Endothelial cell (in vitro differentiated cells): ENCODE data around the gene C16orf87. TPM values are rescaled to one million over a fixed set of nuclear protein-coding genes. Genes with fewer than 3 reads are reported as not detected.

Experiments used
- DNase-seq: peaks from one replicate; pipeline ENCODE4 v3.0.0; 2021; ENCODE audit warnings: low spot score
- H3K27ac Mint-ChIP-seq: one replicate; pipeline ENCODE4 v1.8.0; 2021; ENCODE audit warnings: mixed read lengths, inconsistent platforms; ENCODE audit not compliant: unreplicated experiment
- H3K27me3 Mint-ChIP-seq: one replicate; pipeline ENCODE4 v1.8.0; 2021; ENCODE audit warnings: mild to moderate bottlenecking, moderate library complexity, mixed read lengths, inconsistent platforms; ENCODE audit not compliant: unreplicated experiment
- H3K36me3 Mint-ChIP-seq: one replicate; pipeline ENCODE4 v1.8.0; 2021; ENCODE audit warnings: mild to moderate bottlenecking, low read depth, mixed read lengths, inconsistent platforms; ENCODE audit not compliant: unreplicated experiment
- H3K4me1 Mint-ChIP-seq: one replicate; pipeline ENCODE4 v1.8.0; 2021; ENCODE audit warnings: mild to moderate bottlenecking, mixed read lengths, inconsistent platforms; ENCODE audit not compliant: unreplicated experiment
- H3K4me3 Mint-ChIP-seq: one replicate; pipeline ENCODE4 v1.8.0; 2021; ENCODE audit warnings: mild to moderate bottlenecking, mixed read lengths, inconsistent platforms; ENCODE audit not compliant: unreplicated experiment
- H3K9me3 Mint-ChIP-seq: one replicate; pipeline ENCODE4 v1.8.0; 2021; ENCODE audit warnings: mixed read lengths, inconsistent platforms; ENCODE audit not compliant: unreplicated experiment
- total RNA-seq: library from RNA; stranded (reverse); fragmentation: NEBNext Ultra II Directional; extraction: Animal tissue kit (Norgen Biotek cat#: 25700); gene quantifications from one replicate; pipeline ENCODE4 v1.2.1, GENCODE V29; 2021; ENCODE audit not compliant: unreplicated experiment
- TF ChIP-seq, protein P1 (sequence below): fragments of 200-600 bp; sonication (generic); IDR thresholded peaks from one replicate; pipeline ENCODE4 v1.5.0; 2021; ENCODE audit warnings: antibody characterized with exemption; ENCODE audit not compliant: unreplicated experiment

Gene C16orf87
- total RNA-seq, 1 donor from 2014 or later: 15.3 TPM

DNA sequence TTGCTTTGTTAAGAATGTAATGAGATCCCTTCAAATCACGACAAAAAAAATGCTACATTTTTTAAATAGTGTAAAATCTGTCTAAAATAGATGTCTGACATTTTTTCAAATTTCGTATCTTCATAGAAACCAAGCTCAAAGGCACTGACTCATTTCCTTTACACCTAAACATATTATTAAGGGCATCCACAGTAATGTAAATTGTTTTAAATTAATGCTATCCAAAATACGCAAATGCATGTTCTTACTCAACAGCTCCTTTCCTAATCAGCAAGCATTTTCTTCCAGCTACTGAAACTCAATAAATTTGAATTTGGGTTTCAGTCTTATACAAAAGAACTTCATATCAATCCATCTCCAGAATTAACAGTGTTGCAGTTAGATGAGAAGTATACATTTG is 4.3 kb downstream of the C16orf87 start:
- no peak overlapping the region for H3K27ac Mint-ChIP-seq
- peaks cover 15% of the 10 kb centered on the region for H3K4me1 Mint-ChIP-seq
- H3K36me3 Mint-ChIP-seq: peaks cover 5% of the 10 kb centered on the region
- H3K4me3 Mint-ChIP-seq: no peak overlapping the region
- DNase-seq: no peak
- peaks cover 2% of the 10 kb centered on the region for H3K27me3 Mint-ChIP-seq
- TF ChIP-seq, protein P1, sequence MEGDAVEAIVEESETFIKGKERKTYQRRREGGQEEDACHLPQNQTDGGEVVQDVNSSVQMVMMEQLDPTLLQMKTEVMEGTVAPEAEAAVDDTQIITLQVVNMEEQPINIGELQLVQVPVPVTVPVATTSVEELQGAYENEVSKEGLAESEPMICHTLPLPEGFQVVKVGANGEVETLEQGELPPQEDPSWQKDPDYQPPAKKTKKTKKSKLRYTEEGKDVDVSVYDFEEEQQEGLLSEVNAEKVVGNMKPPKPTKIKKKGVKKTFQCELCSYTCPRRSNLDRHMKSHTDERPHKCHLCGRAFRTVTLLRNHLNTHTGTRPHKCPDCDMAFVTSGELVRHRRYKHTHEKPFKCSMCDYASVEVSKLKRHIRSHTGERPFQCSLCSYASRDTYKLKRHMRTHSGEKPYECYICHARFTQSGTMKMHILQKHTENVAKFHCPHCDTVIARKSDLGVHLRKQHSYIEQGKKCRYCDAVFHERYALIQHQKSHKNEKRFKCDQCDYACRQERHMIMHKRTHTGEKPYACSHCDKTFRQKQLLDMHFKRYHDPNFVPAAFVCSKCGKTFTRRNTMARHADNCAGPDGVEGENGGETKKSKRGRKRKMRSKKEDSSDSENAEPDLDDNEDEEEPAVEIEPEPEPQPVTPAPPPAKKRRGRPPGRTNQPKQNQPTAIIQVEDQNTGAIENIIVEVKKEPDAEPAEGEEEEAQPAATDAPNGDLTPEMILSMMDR: no peak
- no peaks in the 10 kb centered on the region for H3K9me3 Mint-ChIP-seq

DNA sequence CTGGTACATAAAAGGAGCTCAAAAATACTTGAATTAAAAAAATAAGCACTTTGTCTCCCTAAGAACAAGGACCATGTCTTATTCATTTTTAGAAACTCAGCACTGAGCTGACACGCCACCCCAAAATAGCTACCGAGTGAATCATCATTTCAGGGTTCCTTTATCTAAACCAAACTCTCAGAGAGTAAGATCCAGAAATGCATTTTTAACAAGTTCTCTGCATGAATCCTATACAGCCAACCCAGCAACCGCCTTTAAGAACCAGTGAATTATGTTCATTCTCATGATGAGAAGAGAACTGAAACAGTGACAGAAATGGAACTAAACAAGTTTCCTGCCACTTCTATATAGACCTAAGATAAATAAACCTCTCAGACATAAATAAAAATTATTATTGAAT is 8.7 kb downstream of the C16orf87 start:
- no peaks in the 10 kb centered on the region for H3K4me1 Mint-ChIP-seq
- H3K36me3 Mint-ChIP-seq: no peaks in the 10 kb centered on the region
- no peak for DNase-seq
- H3K27ac Mint-ChIP-seq: no peak overlapping the region
- no peaks in the 10 kb centered on the region for H3K9me3 Mint-ChIP-seq
- H3K27me3 Mint-ChIP-seq: no peaks in the 10 kb centered on the region
- H3K4me3 Mint-ChIP-seq: no peak overlapping the region
- TF ChIP-seq, protein P1: no peak

DNA sequence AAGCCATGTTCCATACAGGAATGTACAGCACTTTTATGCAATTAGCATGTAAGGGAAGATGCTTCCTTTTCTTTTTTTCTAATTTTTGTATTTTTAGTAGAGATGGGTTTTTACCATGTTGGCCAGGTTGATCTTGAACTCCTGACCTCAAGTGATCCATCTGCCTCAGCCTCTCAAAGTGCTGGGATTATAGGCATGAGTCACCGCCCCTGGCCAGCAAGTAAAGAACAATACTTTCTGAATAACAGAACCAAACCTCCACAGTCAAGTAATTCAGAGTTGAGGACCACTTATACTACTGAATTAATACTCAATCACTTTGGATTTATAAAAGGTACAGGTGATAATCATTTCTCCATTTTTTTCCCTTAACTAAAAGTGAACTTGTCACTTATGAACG is 13.0 kb downstream of the C16orf87 start:
- no peak for DNase-seq
- no peaks in the 10 kb centered on the region for H3K36me3 Mint-ChIP-seq
- no peak overlapping the region for H3K27ac Mint-ChIP-seq
- H3K9me3 Mint-ChIP-seq: no peaks in the 10 kb centered on the region
- TF ChIP-seq, protein P1: no peak
- peaks cover 3% of the 10 kb centered on the region for H3K27me3 Mint-ChIP-seq
- no peak overlapping the region for H3K4me3 Mint-ChIP-seq
- H3K4me1 Mint-ChIP-seq: no peaks in the 10 kb centered on the region

DNA sequence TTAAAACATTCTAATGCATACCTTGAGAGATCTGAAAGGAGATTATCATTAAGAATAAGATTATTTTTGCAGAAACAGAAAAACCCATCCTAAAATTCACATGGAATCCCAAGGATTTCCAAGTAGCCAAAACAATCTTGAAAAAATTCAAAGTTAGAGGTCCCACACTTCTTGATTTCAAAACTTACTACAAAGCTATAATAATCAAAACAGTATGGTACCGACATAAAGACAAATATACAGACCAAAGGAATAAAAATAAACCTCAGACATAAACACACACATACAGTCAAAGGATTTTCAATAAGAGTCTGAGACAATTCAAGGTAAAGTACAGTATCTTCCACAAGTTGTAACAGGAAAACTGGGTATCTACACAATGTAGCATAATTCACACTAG is 16.2 kb downstream of the C16orf87 start:
- Mint-ChIP-seq H3K9me3 (no peaks in the 10 kb centered on the region), H3K4me1 (no peaks in the 10 kb centered on the region), H3K4me3 (no peak overlapping the region), H3K36me3 (no peaks in the 10 kb centered on the region), H3K27me3 (peaks cover 3% of the 10 kb centered on the region), H3K27ac (no peak overlapping the region)
- no peak for DNase-seq
- TF ChIP-seq, protein P1: no peak

DNA sequence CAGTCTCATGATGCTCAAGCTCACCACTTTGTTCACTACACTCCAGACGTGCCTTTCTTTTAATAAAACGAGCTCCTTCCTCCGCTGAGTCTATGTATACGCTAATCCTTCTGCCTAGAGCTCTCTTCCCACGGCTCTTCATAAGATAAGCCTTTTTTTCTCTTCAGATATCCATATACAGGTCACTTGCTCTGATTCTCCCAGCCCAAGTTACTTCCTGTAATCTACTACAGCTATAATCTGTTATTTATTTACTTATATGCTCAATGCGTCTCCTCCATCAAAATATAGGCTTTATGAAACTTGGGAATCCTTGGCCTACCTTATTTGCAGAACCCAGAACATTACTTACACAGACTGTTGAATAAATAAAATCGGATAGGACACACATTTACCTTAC is 17.4 kb downstream of the C16orf87 start:
- no peaks in the 10 kb centered on the region for H3K4me1 Mint-ChIP-seq
- no peak overlapping the region for H3K4me3 Mint-ChIP-seq
- no peaks in the 10 kb centered on the region for H3K9me3 Mint-ChIP-seq
- H3K36me3 Mint-ChIP-seq: no peaks in the 10 kb centered on the region
- DNase-seq: no peak
- TF ChIP-seq, protein P1: no peak
- H3K27me3 Mint-ChIP-seq: peaks cover 3% of the 10 kb centered on the region
- H3K27ac Mint-ChIP-seq: no peak overlapping the region
